Urothelium cell line (cell line): Measurements from ENCODE around the gene NPPA.
"Not testable (repeated sequence)": the region's sequence is repeated elsewhere in the genome, so short reads cannot be mapped to it uniquely, and the experiment has no call there.

ENCODE experiments used
- DNase-seq: peaks from one replicate; pipeline ENCODE4 v3.0.0; 2011; ENCODE audit warnings: low spot score, mixed read lengths
- FAIRE-seq: peaks from 2 replicates; lab custom pipeline; 2011; peaks lifted over from hg19 to GRCh38; lab: Jason Lieb, UNC

NPPA gene

GRCh38 chr1:11822091-11822490 is 25.5 kb downstream of the NPPA start:
- FAIRE-seq (no peak), DNase-seq (no peak)

GRCh38 chr1:11817192-11817591 is 30.4 kb downstream of the NPPA start:
- FAIRE-seq = no peak

DNA sequence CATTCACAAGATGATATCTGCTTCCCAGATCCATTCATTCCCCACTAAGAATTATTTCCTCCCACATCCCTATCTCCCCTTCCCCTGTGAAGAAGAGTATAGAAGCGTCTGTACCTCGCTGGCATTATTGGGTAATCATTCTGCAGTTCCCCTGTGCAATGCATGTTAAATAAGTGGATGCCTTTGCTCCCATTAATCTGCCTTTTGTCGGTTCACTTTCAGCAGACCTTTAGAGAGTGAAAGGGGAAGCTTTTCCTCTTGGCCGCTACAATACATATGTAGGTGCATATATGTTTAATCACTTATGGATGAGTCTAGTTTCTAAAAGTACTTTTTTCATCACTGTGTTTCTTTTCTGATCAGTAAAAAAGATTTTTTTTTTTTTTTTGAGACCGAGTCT is 34.6 kb downstream of the NPPA start:
- DNase-seq (no peak), FAIRE-seq (no peak)

More at GRCh38 chr1:11817192-11817591, 30.4 kb downstream of the NPPA start:
- no peak for DNase-seq

DNA sequence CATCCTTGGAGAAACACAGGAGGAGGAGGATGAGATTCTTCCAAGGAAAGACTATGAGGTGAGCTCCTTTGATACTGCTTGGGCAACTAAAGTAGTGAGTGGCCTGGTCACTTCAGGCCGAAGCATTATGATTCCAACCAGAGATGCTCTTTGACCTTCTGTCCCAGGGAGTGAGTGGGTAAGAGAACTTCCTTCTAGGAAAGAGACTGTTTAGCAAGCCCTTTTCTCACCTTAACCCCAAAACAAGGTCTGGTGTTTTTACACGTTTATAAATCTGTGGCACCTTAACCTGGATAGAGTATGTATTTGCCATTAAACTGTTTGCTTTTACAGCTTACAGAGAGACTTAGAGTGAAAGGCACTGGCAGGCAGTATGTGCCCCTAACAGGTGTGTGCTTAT is 40.5 kb downstream of the NPPA start:
- DNase-seq (no peak), FAIRE-seq (no peak)

- peak; percentile 82 for DNase-seq
- FAIRE-seq = no peak
These were observed 41.2 kb downstream of the NPPA start for GRCh38 chr1:11806307-11806936.

DNA sequence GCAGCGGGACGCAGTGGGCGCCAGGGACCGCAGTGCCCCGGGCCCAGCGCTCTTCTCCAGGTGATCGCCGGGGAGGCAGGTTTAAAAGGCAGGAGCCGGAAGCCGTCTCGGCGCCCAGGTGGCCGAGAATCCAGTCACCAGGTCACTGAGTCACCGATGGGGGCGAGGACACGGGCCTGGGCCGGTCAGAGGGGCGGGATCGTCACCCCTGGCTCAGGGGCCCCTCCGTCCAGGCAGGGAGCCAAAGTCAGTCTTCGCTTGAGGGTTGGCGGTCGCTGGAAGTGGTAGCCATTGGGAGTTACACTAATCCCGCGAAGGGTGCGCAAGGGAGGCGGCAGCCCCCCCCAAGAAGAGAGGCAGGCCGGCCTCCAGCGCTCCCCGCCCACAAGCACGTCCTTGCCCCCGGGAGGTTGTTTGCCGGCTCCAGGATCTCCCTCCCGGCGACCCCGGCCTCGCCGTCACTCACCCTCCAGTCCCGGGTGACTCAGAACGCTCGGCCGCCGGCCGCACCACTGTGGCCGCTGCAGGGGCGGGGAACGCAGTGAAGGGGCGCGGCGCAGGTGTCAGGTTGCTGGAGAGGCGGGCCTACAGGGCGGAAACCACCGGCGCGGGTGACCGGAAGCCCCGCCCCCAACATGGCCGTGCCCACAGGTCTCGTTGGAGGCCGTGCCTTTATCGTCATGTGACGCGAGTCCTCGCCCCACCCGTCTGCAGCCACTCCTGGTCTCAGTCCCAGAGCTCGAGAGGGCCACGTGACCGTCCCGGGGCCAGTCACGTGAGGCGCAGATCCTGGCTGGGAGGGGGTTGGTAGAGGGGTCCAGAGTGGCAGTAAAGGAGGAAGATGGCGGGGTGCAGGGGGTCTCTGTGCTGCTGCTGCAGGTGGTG is 41.9 kb downstream of the NPPA start, which contains the start of the genes CLCN6 and MTHFR:
Gene CLCN6 (plus strand): TSS at position 770 of the 885 bp plus-strand sequence. CDS start 72 bp downstream, at position 842.
Gene MTHFR (minus strand): TSS at position 543 of the 885 bp plus-strand sequence. CDS start 2,848 bp downstream, outside the sequence.
- peak; percentile 98 for DNase-seq
- peak; percentile 93 for FAIRE-seq

DNA sequence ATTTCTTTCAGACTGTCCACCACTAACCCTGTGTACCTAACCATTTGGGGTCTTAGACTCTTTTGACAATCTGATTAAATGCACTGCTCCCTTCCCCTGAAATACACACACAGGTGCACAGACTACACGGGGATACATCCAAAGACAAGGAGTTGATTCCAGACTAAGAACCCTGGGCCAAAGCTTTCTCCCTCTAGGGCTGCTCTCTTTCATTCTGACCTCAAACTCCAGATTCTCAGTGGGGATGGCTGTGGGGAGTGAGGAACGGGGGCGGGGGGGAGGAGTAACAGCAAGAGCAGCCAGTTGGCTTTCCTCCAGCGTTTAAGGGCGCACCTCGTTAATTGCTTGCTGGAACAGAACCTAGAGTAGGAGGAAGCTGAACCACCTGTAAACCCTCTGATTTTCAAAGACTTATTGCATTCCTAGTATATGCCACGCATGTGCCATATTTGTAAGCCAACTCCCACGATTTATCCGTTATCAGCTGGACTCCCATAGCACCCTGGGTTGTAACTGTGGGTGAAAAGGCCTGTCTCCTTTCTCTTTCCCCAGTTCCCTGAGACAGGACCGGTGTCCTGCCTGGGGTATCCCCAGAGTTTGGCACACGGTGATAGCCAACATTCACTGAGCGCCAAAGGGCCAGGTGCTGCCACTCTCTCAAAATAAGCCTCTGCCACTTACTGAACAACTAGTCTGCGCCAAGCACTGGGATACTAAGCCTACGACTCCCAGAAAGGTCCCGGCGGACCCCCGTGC is 42.7 kb downstream of the NPPA start:
- FAIRE-seq (no peak), DNase-seq (peak; percentile 38)

- not testable (repeated sequence) for FAIRE-seq, DNase-seq
These were observed 43.5 kb downstream of the NPPA start for GRCh38 chr1:11803924-11804665.

DNA sequence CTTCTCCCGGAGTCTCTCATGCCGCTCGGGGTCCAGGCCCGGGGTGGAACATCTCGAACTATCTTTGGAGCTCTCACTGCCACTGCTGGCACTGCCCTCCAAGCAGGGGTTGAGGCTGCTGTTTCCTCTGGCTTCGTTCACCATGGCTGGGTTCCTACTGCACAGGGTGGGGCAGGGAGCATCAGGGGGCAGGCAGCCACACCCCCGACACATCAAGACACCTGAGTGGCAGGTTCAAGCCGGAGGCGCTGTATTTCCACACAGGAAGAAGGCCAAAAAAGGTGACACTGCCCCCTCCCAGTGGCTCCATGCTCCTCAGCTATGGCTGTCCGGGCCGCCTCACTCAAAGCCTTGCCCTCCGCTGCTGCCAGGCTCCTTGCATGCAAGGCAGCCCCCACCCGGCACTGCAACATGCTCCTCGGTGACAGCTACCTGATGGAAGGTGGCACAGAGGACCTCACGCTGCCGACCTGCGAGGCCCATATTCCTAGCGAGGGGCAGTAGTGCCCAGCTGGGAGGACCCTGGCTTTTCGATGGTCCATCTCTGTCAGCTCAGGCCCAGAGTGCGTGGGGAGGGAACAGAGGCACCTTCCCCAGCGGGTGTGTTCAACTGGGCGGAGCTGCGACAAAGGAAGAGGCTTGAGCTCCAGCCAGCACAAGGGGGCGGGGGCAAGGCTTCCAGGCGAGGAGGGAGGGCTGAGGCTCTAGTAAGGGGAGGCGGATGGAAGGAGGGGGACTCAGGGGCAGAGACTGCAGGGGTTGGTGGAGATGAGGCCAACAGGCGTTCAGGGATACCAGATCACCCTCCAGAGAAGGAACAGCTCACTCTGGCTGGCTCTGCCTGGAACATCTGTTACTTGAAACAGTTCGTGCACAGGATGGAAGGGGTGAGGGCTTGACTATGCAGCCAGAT is 44.4 kb downstream of the NPPA start:
- DNase-seq (peak; percentile 89), FAIRE-seq (peak; percentile 32)

DNA sequence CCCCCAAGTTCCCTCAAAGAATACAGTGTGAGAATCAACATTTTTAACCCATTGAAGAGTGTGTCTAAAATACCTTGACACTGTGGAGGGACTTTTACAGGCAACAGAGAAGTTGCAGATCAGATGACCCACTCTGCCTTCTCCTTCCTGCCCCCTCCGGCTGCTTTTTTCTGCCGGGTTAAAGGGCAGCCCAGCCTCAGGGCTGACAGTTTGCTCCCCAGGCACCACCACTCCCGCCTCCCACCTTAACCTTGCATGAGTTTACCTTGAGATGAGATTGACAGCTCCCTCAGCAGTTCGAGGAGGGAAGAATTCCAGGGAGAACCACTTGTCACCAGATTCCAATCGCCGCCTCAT is 45.0 kb downstream of the NPPA start:
- FAIRE-seq = no peak
- no peak for DNase-seq

DNA sequence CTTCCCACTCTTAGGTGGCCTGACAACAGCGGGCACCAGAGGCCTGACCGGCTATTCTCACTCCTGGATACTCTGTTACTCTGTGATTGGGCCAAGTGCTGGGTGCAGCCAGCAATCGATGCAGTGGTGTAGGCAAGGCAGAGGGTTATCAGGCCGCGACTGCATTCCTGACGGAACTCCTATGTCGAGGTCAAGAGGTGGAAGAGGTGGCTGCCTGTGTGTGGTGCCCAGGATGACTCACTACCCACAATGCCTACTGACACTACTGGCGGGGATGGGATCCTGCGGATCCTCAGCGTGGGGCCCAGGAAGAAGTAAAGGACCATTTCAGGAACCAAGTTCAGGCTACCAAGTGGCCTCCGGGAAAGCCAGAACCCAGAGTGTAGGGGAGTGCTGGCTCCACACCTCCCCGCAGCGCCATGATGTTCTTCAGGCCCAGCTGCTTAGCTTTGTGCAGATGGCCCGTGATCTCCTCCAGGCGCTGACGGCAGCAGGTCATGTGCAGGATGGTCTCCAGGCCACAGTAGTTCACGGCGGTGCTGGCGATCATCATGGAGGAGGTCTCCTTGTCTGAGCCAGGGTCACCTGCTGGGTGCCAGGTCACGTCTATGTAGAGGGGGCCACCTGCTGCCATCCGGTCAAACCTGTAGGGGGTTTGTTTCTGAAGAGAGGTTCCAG is 46.7 kb downstream of the NPPA start:
- peak; percentile 54 for DNase-seq
- FAIRE-seq = no peak

GRCh38 chr1:11800391-11800755 is 47.2 kb downstream of the NPPA start:
- DNase-seq (no peak), FAIRE-seq (no peak)

DNA sequence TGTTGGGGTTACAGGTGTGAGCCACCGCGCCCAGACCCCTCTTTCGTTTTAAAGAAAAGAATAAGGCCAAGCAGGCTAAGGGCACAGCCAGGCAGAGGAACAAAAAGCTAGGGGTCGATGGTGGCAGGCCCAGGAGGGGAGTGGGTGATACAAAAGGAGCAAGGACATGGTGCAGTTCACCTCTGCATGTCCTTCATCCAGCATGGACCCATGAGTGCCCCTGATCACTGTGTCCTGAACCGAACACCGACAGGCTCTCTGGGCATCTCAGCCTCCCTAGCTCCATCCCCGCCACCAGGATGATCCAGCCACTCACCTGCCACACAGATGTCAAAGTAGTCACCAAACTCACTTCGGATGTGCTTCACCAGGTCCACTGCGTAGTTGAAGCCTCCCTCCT is 47.7 kb downstream of the NPPA start:
- no peak for DNase-seq
- FAIRE-seq = no peak

- no peak for DNase-seq
- FAIRE-seq = no peak
These were observed 48.5 kb downstream of the NPPA start for GRCh38 chr1:11799099-11799498.

DNA sequence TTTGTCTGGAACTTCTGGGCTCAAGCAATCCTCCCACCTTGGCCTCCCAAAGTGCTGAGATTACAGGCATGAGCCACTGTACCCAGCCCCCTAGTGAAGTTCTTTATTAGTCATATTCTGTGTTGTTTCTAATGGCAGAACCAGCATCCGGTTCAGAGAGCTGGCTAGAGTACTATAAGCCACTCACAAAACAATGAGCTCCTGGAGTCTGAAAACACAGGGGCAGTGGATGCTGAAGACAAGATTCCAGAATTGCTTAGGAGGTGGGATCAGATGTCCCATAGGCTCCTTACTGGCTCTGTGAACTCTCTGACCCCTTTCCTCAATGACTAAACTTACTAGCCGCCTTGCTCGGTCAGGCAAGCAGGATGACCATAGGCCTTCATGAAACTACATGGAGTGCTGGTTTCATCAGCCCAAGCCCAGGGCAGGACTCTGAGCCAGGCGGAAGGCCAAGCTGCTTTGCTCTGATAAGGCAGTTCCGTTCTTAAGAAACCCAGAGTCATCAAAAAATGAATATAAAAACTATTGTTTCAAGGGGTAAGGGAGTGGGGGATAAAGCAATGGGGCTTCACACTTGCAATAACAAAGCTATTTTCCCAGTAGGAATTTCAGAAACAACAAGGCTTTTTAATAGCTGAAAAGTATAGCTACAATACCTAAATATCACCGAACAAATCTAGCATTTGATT is 49.9 kb downstream of the NPPA start:
- DNase-seq = no peak

GRCh38 chr1:11796036-11796828 is 51.4 kb downstream of the NPPA start:
- no peak for FAIRE-seq
- DNase-seq = no peak

More for the DNA sequence above, 49.9 kb downstream of the NPPA start:
- no peak for FAIRE-seq
